Body of pancreas (tissue), 4 donors: Measurements from ENCODE around the gene DCTN4. TPM values are rescaled to one million over a fixed set of nuclear protein-coding genes. Genes with fewer than 3 reads are reported as not detected.
A peak's percentile ranks its signal among the peaks of the same experiment; 100 is the strongest.

Experiments used
- ATAC-seq: fragments of 150-250 bp; one replicate; pipeline ENCODE4 v1.9.1; 2016
- DNase-seq, 4 donors: peaks; one replicate each; pipeline ENCODE4 v3.0.0-alpha.2; 2019
- H3K27ac ChIP-seq, 4 donors: fragments of 200-600 bp; sonication (generic); 1 replicate in 3 of 4; 2 replicates in 1 of 4; pipeline versions ENCODE4 v1.5.1 to v1.6.1; 2016 to 2019; ENCODE audit warnings: mild to moderate bottlenecking in 1 of 4, mixed read lengths in 1 of 4, moderate library complexity in 1 of 4
- H3K27me3 ChIP-seq, 2 donors: fragments of 200-600 bp; sonication (generic); one replicate each; pipeline ENCODE4 v1.6.0; 2016; ENCODE audit warnings: mild to moderate bottlenecking in 1 of 2
- H3K36me3 ChIP-seq, 2 donors: fragments of 200-600 bp; sonication (generic); replicated peaks in 1 of 2; 2 replicates each; pipeline ENCODE4 v1.5.1; 2016; ENCODE audit warnings: low read depth in 2 of 2; ENCODE audit not compliant: insufficient read depth in 1 of 2
- H3K4me1 ChIP-seq: fragments of 200-600 bp; sonication (generic); one replicate; pipeline ENCODE4 v1.6.0; 2016
- H3K4me3 ChIP-seq, 2 donors: fragments of 200-600 bp; sonication (generic); 1 replicate in 1 of 2; 2 replicates in 1 of 2; pipeline ENCODE4 v1.5.1; 2016 to 2019
- H3K9me3 ChIP-seq, 3 donors: fragments of 200-600 bp; sonication (generic); 1 replicate in 2 of 3; 2 replicates in 1 of 3; pipeline ENCODE4 v1.5.1; 2016
- POLR2A ChIP-seq, 3 donors: fragments of 450-650 bp; IDR thresholded peaks; one replicate each; pipeline ENCODE4 v1.6.1; 2016; ENCODE audit warnings: antibody characterized with exemption in 3 of 3, mild to moderate bottlenecking in 2 of 3
- WGBS, 2 donors: methylation state at CpG; one replicate each; pipeline ENCODE4 v1.1.5; 2017; 5-methylcytosine and 5-hydroxymethylcytosine counted together
- intact Hi-C: fragments of 100-400 bp; cut with DNase I; formaldehyde crosslinking; loops from one replicate; pipeline ENCODE4 v1.15.1; 2023
- total RNA-seq, 2 donors: library from RNA; depleted of rRNA; stranded (reverse); fragments of >200 nt; gene quantifications; one replicate each; pipeline ENCODE4 v1.1.0, GENCODE V29; 2016
- TF ChIP-seq, protein P1 (sequence below), 7 experiments: fragments of 450-650 bp in 4 of 7; fragments of 200-600 bp in 3 of 7; sonication (generic) in 3 of 7; IDR thresholded peaks; one replicate each; pipeline ENCODE4 v1.5.1; 2016 to 2019; ENCODE audit warnings: antibody characterized with exemption in 7 of 7

The DCTN4 gene
- total RNA-seq, 2 donors from 2014 or later: 30.6 to 49.4 TPM

DNA sequence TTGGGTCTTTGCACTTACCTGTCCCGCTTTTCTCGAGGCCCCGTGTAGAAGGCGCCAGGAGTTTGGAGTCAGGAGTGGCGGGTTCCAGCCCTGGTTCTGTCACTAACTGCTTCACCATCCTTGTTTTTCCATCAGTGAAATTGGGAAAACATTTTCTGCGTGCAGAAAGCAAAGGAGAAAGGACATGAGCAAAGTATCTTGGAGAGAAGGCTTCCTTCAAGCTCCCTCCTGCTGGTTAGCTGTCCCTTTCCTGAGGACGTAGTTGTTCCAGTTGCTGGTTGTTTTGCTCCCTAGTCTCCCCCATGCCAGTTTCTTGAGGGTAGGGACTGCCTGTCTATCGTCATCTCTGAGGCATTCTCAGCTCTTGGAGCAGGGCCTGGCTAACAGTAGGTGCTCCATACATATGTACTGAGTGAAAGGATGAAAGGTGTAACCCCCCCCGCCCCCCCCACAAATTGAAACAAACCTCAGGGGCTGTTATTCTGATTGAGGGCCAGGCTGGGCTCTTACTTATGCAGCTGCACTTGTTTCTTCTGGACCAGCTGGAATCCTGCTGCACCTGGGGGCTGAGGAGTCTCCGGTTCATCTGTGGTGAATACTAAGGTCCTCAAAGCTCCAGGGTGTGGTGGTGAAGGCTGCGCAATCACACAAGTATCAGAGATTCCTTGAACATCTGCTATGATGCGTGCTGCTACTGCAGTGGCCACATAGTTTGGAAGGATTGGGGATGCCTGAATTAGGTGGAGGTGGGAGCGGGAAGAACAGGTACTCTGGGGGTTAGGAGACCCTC lies 20.8 kb upstream of the DCTN4 start:
- WGBS, 2 donors: 20 to 28% methylated on average over 13 of the region's 13 CpGs
- peak overlapping the region; percentile 50 to 74 for H3K4me3 ChIP-seq

DNA sequence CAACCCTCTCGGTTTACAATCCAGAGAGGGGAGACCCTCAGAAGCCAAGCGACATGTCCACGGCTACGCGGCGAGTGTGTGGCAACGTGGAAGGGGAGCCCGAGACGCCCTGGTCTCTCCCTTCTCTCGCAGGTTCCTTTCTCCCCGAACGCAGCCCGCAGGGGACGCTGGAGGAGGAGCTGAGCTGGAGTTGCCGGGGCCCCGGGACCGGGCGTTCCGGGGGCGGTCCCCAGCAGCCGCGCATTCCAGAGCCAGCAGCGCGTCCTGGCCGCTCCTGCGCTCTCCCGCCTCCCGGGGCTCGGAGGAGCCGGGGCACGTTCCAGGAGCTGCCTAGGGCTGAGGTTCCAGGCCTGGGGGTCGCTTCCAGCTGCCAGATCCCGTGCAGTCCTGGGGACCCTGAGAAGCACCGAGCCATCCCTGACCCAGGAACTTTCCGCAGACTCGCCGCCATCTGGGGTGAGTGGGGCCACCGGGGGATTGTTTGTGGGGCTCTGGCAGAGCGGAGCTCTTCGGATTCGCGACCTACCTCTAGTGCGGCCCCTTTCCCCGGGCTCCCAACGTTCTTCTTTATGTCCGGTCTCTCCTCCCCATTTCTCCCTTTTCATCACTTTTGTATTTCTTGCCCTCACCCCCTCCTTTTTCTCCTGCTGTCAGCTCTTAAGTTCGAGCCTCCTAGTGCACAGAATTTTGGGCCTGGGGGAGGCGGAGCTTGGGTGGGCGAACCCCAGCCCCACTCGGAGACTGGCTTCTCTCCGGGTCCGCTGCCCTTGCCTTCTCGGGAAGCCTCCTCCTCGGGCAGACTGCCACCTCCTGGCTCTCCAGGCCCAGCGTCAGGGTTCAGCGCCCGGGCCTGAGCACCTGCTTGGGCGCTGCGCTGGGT lies 19.9 kb upstream of the DCTN4 start, which contains the start of gene SMIM3:
Gene SMIM3 (plus strand): TSS at position 241 of the 880 bp plus-strand sequence. CDS start 16,684 bp downstream, outside the sequence.
- WGBS, 2 donors: 0 to 1% methylated on average over 50 to 59 of the region's 59 CpGs
- intact Hi-C loops: no loop called here
- Histone ChIP-seq H3K9me3 (no peaks in the 10 kb centered on the region), H3K4me3 (peak within 1 kb of the TSS; percentile 50 to 74), H3K36me3 (no peaks in the 10 kb centered on the region), H3K27ac (peak within 1 kb of the TSS; percentile 72 to 89 (median 83)), H3K4me1 (peaks cover 53% of the 10 kb centered on the region), H3K27me3 (no peaks in the 10 kb centered on the region)
- peak; percentile 61 to 82 (median 80) for TF ChIP-seq POLR2A (IDR thresholded peaks at IDR 0.05)
- TF ChIP-seq, protein P1, sequence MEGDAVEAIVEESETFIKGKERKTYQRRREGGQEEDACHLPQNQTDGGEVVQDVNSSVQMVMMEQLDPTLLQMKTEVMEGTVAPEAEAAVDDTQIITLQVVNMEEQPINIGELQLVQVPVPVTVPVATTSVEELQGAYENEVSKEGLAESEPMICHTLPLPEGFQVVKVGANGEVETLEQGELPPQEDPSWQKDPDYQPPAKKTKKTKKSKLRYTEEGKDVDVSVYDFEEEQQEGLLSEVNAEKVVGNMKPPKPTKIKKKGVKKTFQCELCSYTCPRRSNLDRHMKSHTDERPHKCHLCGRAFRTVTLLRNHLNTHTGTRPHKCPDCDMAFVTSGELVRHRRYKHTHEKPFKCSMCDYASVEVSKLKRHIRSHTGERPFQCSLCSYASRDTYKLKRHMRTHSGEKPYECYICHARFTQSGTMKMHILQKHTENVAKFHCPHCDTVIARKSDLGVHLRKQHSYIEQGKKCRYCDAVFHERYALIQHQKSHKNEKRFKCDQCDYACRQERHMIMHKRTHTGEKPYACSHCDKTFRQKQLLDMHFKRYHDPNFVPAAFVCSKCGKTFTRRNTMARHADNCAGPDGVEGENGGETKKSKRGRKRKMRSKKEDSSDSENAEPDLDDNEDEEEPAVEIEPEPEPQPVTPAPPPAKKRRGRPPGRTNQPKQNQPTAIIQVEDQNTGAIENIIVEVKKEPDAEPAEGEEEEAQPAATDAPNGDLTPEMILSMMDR (IDR thresholded peaks at IDR 0.05): peak in 6 of 7 experiments; percentile 30 to 55 (median 44)
- ATAC-seq: peak; percentile 82
- DNase-seq: peak; percentile 78 to 86 (median 83)

More for the DNA sequence above, 20.8 kb upstream of the DCTN4 start:
- Histone ChIP-seq H3K36me3 (no peaks in the 10 kb centered on the region), H3K27me3 (no peaks in the 10 kb centered on the region), H3K9me3 (no peaks in the 10 kb centered on the region), H3K4me1 (peaks cover 60% of the 10 kb centered on the region), H3K27ac (peak overlapping the region; percentile 72 to 89 (median 83))
- no peak for TF ChIP-seq POLR2A (IDR thresholded peaks at IDR 0.05)
- TF ChIP-seq, protein P1 (IDR thresholded peaks at IDR 0.05): peak in 1 of 7 experiments; percentile 0
- ATAC-seq: no peak
- intact Hi-C loops: no loop called here
- no peak for DNase-seq

DNA sequence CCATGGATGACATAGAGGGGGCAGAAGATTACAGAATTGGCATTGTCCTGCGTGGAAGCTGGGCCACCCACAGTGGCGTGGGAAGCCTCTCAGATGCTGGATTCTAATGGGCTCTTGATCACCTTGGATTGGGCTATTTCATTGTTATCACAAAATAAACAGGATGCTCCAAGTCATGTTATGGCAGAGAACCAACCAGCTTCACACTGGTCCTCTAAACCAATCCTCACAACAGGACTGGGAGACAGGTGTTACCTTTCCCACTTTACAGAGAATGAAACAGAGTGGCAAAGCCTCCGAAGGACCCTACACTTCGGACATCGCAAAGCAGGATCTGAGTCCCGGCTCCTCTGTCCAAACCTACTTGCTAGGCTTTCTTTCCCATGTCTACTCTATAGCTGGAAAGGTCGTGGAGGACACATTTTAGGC lies 19.3 kb upstream of the DCTN4 start:
- ATAC-seq (peak; percentile 58), DNase-seq (peak in 3 of 4 donors; percentile 60 to 78 (median 71))
- Histone ChIP-seq H3K4me1 (peaks cover 49% of the 10 kb centered on the region), H3K27ac (peak overlapping the region; percentile 72 to 89 (median 83)), H3K36me3 (no peaks in the 10 kb centered on the region), H3K27me3 (no peaks in the 10 kb centered on the region), H3K4me3 (peak overlapping the region; percentile 50 to 74), H3K9me3 (no peaks in the 10 kb centered on the region)
- 8% methylated on average over 7 of the region's 7 CpGs for WGBS, 2 donors
- TF ChIP-seq, protein P1 (IDR thresholded peaks at IDR 0.05): no peak
- TF ChIP-seq POLR2A (IDR thresholded peaks at IDR 0.05): no peak
- intact Hi-C loops: no loop called here

DNA sequence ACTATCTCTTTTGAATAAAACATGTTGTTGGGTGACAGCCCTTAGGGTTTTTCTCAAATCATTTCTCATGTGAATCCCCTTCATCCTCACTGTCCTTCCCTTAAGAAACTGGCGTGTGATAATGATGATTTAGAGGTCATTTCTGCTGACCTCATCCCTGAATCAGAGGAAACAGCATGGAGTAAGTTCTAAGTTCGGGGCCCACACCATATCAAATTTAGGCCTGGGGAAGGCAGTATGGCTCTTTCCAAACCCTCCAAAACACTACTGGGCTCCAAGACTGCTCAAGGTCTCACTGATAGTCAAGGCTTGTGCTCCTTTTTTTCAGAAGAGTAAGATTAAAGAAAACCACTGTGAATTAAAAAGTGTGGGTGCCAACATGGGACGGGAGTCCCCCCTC lies 18.9 kb upstream of the DCTN4 start:
- Histone ChIP-seq H3K4me1 (peaks cover 45% of the 10 kb centered on the region), H3K27ac (peak overlapping the region; percentile 72 to 89 (median 83)), H3K27me3 (no peaks in the 10 kb centered on the region), H3K9me3 (no peaks in the 10 kb centered on the region), H3K36me3 (no peaks in the 10 kb centered on the region), H3K4me3 (no peak overlapping the region)
- TF ChIP-seq, protein P1 (IDR thresholded peaks at IDR 0.05): no peak
- TF ChIP-seq POLR2A (IDR thresholded peaks at IDR 0.05): no peak
- intact Hi-C loops: no loop called here
- DNase-seq (no peak), ATAC-seq (no peak)
- WGBS, 2 donors: 27 to 32% methylated on average over 3 of the region's 3 CpGs
